ENCODE measurements around the gene ZG16. TPM values are rescaled to one million over a fixed set of nuclear protein-coding genes. Genes with fewer than 3 reads are reported as not detected.
A peak's percentile ranks its signal among the peaks of the same experiment; 100 is the strongest.

ZG16 gene
- total RNA-seq, 2 donors from 2014 or later, result not detected

GRCh38 chr16:29807426-29808218, 29.6 kb downstream of the ZG16 start:
- peak overlapping the region; percentile 94 for H3K27ac Mint-ChIP-seq
- Histone ChIP-seq H3K9ac (ENCODE audit: extremely low read depth, low read length, poor library complexity, severe bottlenecking) (peak overlapping the region; percentile 57), H3K27me3 (ENCODE audit: control insufficient read depth, insufficient read depth, low read length, poor library complexity, severe bottlenecking) (no peaks in the 10 kb centered on the region), H3K4me1 (ENCODE audit: control insufficient read depth, insufficient read depth, low read length) (peaks cover 19% of the 10 kb centered on the region), H3K36me3 (ENCODE audit: control insufficient read depth, insufficient read depth, low read length) (peaks cover 43% of the 10 kb centered on the region), H3K4me3 (ENCODE audit: low read length) (peak overlapping the region; percentile 89), H3K27ac (ENCODE audit: low read depth, low read length) (peak overlapping the region; percentile 91), H3K9me3 (ENCODE audit: control insufficient read depth, low read length) (no peaks in the 10 kb centered on the region)
- DNase-seq, result peak; percentile 92
- TF ChIP-seq CTCF (conservative IDR thresholded peaks at IDR 0.05), result peak; percentile 61
- peak overlapping the region; percentile 84 for H3K4me3 Mint-ChIP-seq
- H3K27me3 Mint-ChIP-seq (ENCODE audit: insufficient read depth), result peaks cover under 1% of the 10 kb centered on the region
- H3K9me3 Mint-ChIP-seq, result no peaks in the 10 kb centered on the region
- WGBS, 2 experiments (ENCODE audit: insufficient coverage in 1 of 2, insufficient read length in 1 of 2), result 0 to 2% methylated on average over 18 to 69 of the region's 69 CpGs
- peaks cover 30% of the 10 kb centered on the region for H3K36me3 Mint-ChIP-seq (ENCODE audit: low read depth)
- H3K4me1 Mint-ChIP-seq, result peaks cover 47% of the 10 kb centered on the region

- no peak for DNase-seq
- Histone ChIP-seq H3K9me3 (ENCODE audit: control insufficient read depth, low read length) (no peaks in the 10 kb centered on the region), H3K4me3 (ENCODE audit: low read length) (peak overlapping the region; percentile 89), H3K27me3 (ENCODE audit: control insufficient read depth, insufficient read depth, low read length, poor library complexity, severe bottlenecking) (no peaks in the 10 kb centered on the region), H3K27ac (ENCODE audit: low read depth, low read length) (peak overlapping the region; percentile 63), H3K9ac (ENCODE audit: extremely low read depth, low read length, poor library complexity, severe bottlenecking) (peak overlapping the region; percentile 57), H3K4me1 (ENCODE audit: control insufficient read depth, insufficient read depth, low read length) (peaks cover 19% of the 10 kb centered on the region), H3K36me3 (ENCODE audit: control insufficient read depth, insufficient read depth, low read length) (peaks cover 37% of the 10 kb centered on the region)
- H3K36me3 Mint-ChIP-seq (ENCODE audit: low read depth), result peaks cover 23% of the 10 kb centered on the region
- H3K4me3 Mint-ChIP-seq, result peak overlapping the region; percentile 84
- H3K9me3 Mint-ChIP-seq, result no peaks in the 10 kb centered on the region
- peaks cover 7% of the 10 kb centered on the region for H3K27me3 Mint-ChIP-seq (ENCODE audit: insufficient read depth)
- H3K27ac Mint-ChIP-seq, result peak overlapping the region; percentile 94
- no peak for TF ChIP-seq CTCF (conservative IDR thresholded peaks at IDR 0.05)
- WGBS, 2 experiments (ENCODE audit: insufficient coverage in 1 of 2, insufficient read length in 1 of 2), result 61 to 63% methylated on average over 17 to 25 of the region's 25 CpGs
- H3K4me1 Mint-ChIP-seq, result peaks cover 47% of the 10 kb centered on the region
Measured at GRCh38 chr16:29808219-29808900, 30.3 kb downstream of the ZG16 start.

GRCh38 chr16:29809031-29809747, 31.1 kb downstream of the ZG16 start:
- no peak overlapping the region for H3K27ac Mint-ChIP-seq
- H3K9me3 Mint-ChIP-seq, result no peaks in the 10 kb centered on the region
- H3K4me3 Mint-ChIP-seq, result peak overlapping the region; percentile 84
- TF ChIP-seq CTCF (conservative IDR thresholded peaks at IDR 0.05), result no peak
- Histone ChIP-seq H3K4me3 (ENCODE audit: low read length) (peak overlapping the region; percentile 89), H3K9me3 (ENCODE audit: control insufficient read depth, low read length) (no peaks in the 10 kb centered on the region), H3K27ac (ENCODE audit: low read depth, low read length) (no peak overlapping the region), H3K9ac (ENCODE audit: extremely low read depth, low read length, poor library complexity, severe bottlenecking) (no peak overlapping the region), H3K36me3 (ENCODE audit: control insufficient read depth, insufficient read depth, low read length) (peaks cover 29% of the 10 kb centered on the region), H3K4me1 (ENCODE audit: control insufficient read depth, insufficient read depth, low read length) (peaks cover 19% of the 10 kb centered on the region), H3K27me3 (ENCODE audit: control insufficient read depth, insufficient read depth, low read length, poor library complexity, severe bottlenecking) (no peaks in the 10 kb centered on the region)
- peaks cover 44% of the 10 kb centered on the region for H3K4me1 Mint-ChIP-seq
- no peak for DNase-seq
- peaks cover 11% of the 10 kb centered on the region for H3K27me3 Mint-ChIP-seq (ENCODE audit: insufficient read depth)
- peaks cover 22% of the 10 kb centered on the region for H3K36me3 Mint-ChIP-seq (ENCODE audit: low read depth)
- 85 to 87% methylated on average over 12 to 28 of the region's 31 CpGs for WGBS, 2 experiments (ENCODE audit: insufficient coverage in 1 of 2, insufficient read length in 1 of 2)
